ENCODE measurements around the gene ETFBKMT. TPM values are rescaled to one million over a fixed set of nuclear protein-coding genes. Genes with fewer than 3 reads are reported as not detected.

ETFBKMT gene
- total RNA-seq, 4 donors from 2014 or later, result 2.4 to 4.0 (median 2.7) TPM

DNA sequence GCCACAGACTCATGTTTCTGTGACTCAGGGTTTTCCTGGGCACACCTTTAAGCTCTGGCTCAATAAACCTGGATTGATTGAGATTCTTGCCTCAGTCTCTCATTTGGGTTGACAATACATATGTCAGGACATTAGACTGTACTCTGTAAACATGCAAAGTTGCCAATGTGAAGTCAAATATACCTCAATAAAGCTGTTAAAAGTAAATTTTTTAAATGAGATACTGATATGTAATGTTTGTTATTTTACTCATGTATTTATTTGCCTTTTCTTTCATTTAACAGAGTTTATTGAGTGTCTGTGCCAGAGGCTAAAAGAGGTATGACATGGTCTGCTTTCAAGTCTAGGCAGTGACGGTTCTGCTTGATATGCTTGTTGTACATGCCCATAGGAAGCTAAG lies 3.7 kb upstream of the ETFBKMT start:
- peaks cover 28% of the 10 kb centered on the region for H3K4me1 ChIP-seq
- H3K27ac ChIP-seq, result no peak overlapping the region
- no peaks in the 10 kb centered on the region for H3K36me3 ChIP-seq
- TF ChIP-seq POLR2AphosphoS5 (IDR thresholded peaks at IDR 0.05) (no peak), EP300 (IDR thresholded peaks at IDR 0.05) (no peak)
- H3K9me3 ChIP-seq, result no peaks in the 10 kb centered on the region
- DNase-seq (ENCODE audit: low spot score in 2 of 2), result no peak
- no peaks in the 10 kb centered on the region for H3K27me3 ChIP-seq
- 70% methylated on average over 1 of the region's 1 CpG for WGBS
- no peak overlapping the region for H3K4me3 ChIP-seq

DNA sequence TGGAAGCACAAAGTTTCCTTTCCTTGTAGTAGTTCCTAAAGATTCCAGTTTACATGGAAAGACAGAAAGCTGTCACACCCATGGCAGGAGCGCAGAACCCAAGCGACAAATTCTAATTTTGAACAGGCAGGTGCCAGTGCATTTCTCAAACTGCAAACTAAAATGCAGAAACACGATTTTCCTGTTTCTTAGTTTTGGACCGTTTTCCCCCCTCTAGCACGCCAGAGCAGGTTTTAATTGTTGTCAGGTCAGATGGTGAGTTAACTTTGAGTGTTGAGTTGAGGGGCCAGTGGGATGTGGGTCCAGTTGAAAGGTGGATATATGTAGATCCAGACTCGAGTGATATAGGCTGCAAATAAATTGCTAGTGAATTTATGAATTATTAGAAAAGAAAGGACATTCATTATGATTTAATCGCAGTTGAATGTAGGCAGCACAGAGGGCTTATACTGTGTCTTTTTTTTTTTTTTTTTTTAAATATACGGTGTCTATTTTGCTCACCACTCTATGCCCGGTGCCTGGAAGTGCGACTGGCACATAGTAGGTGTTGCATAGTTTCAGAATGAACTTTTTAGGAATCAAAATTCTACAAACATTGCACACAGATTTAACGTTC lies 909 bp upstream of the ETFBKMT start:
- H3K36me3 ChIP-seq, result peaks cover 16% of the 10 kb centered on the region
- peaks cover 15% of the 10 kb centered on the region for H3K4me1 ChIP-seq
- TF ChIP-seq POLR2AphosphoS5 (IDR thresholded peaks at IDR 0.05) (no peak), POLR2A (IDR thresholded peaks at IDR 0.05) (no peak), EP300 (IDR thresholded peaks at IDR 0.05) (no peak)
- TF ChIP-seq, protein P1, sequence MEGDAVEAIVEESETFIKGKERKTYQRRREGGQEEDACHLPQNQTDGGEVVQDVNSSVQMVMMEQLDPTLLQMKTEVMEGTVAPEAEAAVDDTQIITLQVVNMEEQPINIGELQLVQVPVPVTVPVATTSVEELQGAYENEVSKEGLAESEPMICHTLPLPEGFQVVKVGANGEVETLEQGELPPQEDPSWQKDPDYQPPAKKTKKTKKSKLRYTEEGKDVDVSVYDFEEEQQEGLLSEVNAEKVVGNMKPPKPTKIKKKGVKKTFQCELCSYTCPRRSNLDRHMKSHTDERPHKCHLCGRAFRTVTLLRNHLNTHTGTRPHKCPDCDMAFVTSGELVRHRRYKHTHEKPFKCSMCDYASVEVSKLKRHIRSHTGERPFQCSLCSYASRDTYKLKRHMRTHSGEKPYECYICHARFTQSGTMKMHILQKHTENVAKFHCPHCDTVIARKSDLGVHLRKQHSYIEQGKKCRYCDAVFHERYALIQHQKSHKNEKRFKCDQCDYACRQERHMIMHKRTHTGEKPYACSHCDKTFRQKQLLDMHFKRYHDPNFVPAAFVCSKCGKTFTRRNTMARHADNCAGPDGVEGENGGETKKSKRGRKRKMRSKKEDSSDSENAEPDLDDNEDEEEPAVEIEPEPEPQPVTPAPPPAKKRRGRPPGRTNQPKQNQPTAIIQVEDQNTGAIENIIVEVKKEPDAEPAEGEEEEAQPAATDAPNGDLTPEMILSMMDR (IDR thresholded peaks at IDR 0.05), result no peak
- peak overlapping the region; percentile 70 for H3K4me3 ChIP-seq
- H3K27me3 ChIP-seq, result no peaks in the 10 kb centered on the region
- WGBS, result 14% methylated on average over 11 of the region's 11 CpGs
- H3K9me3 ChIP-seq, result no peaks in the 10 kb centered on the region
- H3K27ac ChIP-seq, result peak overlapping the region; percentile 91
- DNase-seq (ENCODE audit: low spot score in 2 of 2), result no peak

DNA sequence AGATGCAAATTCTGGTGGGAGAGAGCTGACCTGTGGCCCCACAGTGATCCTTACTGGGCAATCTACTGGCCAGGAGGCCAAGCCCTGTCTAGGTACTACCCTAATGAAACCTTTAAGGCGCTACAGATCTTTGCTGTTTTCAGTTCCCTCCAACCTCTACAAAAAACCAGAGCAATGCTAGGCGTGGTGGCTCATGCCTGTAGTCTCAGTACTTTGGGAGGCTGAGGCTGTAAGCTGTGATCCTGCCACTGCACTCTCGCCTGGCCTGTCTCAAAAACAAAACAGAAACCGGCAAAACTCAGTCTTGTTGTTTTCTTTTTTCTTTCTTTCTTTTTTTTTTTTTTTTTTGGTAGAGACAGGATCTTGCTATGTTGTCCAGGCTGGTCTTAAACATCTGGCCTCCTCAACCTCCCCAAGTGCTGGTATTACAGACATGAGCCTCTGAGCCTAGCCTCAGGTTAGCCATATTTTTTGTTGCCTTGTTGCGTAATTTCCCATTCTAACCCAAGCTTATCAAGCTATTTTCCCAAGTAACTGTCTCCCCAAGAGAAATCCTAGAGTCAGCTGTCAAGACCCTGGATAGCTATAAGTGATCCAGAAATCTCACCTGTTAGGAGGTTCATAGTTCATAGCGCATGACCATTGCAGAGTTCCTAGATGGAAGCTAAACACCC lies 2.8 kb downstream of the ETFBKMT start:
- no peak for TF ChIP-seq POLR2AphosphoS5 (IDR thresholded peaks at IDR 0.05)
- TF ChIP-seq, protein P1 (IDR thresholded peaks at IDR 0.05), result no peak
- no peak for TF ChIP-seq EP300 (IDR thresholded peaks at IDR 0.05)
- TF ChIP-seq POLR2A (IDR thresholded peaks at IDR 0.05), result no peak
- Histone ChIP-seq H3K27me3 (no peaks in the 10 kb centered on the region), H3K4me3 (no peak overlapping the region), H3K9me3 (no peaks in the 10 kb centered on the region), H3K4me1 (peaks cover 15% of the 10 kb centered on the region), H3K27ac (no peak overlapping the region), H3K36me3 (peaks cover 18% of the 10 kb centered on the region)
- WGBS, result 82% methylated on average over 6 of the region's 6 CpGs
- DNase-seq (ENCODE audit: low spot score in 2 of 2), result no peak

DNA sequence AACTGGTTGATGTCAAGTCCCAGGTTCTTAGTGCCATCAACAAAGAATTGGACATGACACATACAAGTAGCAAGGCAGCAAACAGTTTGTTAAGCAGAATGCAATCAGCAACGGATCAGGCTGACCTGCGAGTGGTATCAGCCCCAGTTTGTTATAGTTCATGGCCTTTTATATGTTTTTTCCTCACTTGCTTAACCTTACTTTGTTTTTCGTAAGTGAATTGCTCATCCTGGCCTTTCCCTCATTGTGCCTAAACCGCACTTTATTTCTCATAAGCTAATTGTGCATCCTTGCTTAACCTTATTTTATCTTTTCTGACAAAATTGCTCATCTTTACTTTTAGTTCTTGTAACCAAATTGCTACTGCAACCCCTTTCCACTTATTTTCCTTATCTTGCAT lies 4.1 kb downstream of the ETFBKMT start:
- Histone ChIP-seq H3K9me3 (no peaks in the 10 kb centered on the region), H3K27ac (no peak overlapping the region), H3K36me3 (peaks cover 18% of the 10 kb centered on the region), H3K4me3 (no peak overlapping the region), H3K4me1 (peaks cover 9% of the 10 kb centered on the region), H3K27me3 (no peaks in the 10 kb centered on the region)
- TF ChIP-seq, protein P1 (IDR thresholded peaks at IDR 0.05), result no peak
- TF ChIP-seq POLR2A (IDR thresholded peaks at IDR 0.05), result no peak
- no peak for TF ChIP-seq EP300 (IDR thresholded peaks at IDR 0.05)
- TF ChIP-seq POLR2AphosphoS5 (IDR thresholded peaks at IDR 0.05), result no peak
- no peak for DNase-seq (ENCODE audit: low spot score in 2 of 2)
- WGBS, result 89% methylated on average over 4 of the region's 4 CpGs

DNA sequence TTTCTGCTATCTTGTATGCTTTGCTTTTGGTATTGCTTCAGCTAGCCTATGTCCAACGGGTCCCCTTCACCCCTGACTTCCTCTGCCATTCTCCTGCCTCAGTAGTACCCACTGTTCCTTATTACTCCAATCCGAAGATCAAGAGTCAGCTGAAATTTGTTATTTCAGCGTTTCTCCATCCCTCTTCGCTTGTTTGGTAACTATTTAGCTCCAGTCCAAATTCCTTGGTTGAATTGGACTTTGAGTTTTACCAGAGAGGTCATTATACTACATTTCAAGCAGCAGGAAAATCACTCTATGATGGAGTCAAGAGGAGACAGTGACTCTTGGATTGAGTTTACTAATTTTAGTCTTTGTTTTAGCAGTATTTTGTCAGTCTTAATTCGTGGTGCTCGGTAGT lies 4.5 kb downstream of the ETFBKMT start:
- Histone ChIP-seq H3K27ac (no peak overlapping the region), H3K4me1 (peaks cover 8% of the 10 kb centered on the region), H3K36me3 (peaks cover 18% of the 10 kb centered on the region), H3K4me3 (no peak overlapping the region), H3K9me3 (peaks cover 2% of the 10 kb centered on the region), H3K27me3 (no peaks in the 10 kb centered on the region)
- 88% methylated on average over 6 of the region's 6 CpGs for WGBS
- TF ChIP-seq, protein P1 (IDR thresholded peaks at IDR 0.05), result no peak
- no peak for TF ChIP-seq POLR2AphosphoS5 (IDR thresholded peaks at IDR 0.05)
- TF ChIP-seq EP300 (IDR thresholded peaks at IDR 0.05), result no peak
- TF ChIP-seq POLR2A (IDR thresholded peaks at IDR 0.05), result no peak
- no peak for DNase-seq (ENCODE audit: low spot score in 2 of 2)
